Stimulated activated CD4-positive, alpha-beta T cell treated with anti-CD3 and anti-CD28 coated beads, Interleukin-15, amount 100 ng/mL, for 24 hours (primary cell): ENCODE measurements around the gene TSHZ2.

Source experiments
- DNase-seq: peaks from one replicate; pipeline ENCODE4 v3.0.0-alpha.2; 2020

TSHZ2 gene

GRCh38 chr20:53091789-53092188 is 119.6 kb downstream of the TSHZ2 start:
- DNase-seq, result no peak

DNA sequence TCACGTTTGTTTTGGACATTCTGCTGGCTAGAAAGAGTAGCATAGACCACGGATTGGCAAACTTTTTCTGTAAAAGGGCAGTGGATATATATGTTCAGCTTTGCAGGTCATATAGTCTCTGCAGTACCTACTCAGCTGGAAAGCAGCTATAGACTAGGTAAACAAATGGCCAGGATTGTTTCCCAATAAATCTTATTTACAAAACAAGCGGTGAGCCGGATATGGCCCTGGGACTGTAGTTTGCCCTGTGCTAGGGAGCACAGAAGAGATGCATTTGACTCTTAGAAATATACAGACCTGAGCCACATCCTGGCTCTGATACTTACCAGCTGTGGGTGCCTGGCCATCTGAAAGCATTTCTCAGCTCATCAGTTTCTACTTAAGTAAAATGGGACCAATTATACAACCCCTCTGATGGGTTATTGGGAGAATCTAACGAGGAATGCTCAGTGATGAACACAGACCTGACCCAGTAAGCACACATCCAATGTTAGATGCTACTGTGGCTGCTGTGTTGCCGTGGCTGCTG is 120.7 kb downstream of the TSHZ2 start:
- DNase-seq, result no peak

- DNase-seq, result no peak
Observed at GRCh38 chr20:53097371-53097770, 125.2 kb downstream of the TSHZ2 start.

DNA sequence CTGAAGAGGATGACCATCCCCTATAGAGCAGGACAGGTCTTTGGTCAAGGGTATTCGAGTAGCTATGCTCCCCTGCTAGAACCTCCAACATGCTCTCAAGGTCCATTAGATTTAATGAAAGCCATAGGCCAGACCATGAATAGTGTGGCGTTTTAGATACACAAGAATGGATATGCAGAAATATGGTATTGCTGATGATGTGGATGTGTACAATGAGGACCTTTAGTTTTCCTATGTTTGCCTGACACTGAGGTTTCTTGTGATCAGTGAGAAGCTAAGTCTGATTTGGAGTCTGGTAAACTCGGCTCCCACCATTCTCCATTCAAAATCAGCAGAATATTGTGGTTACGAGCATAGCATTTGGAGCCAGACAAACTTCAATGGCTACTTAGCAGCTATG is 125.6 kb downstream of the TSHZ2 start:
- DNase-seq, result no peak

- DNase-seq, result no peak
Observed at GRCh38 chr20:53098621-53099020, 126.5 kb downstream of the TSHZ2 start.

DNA sequence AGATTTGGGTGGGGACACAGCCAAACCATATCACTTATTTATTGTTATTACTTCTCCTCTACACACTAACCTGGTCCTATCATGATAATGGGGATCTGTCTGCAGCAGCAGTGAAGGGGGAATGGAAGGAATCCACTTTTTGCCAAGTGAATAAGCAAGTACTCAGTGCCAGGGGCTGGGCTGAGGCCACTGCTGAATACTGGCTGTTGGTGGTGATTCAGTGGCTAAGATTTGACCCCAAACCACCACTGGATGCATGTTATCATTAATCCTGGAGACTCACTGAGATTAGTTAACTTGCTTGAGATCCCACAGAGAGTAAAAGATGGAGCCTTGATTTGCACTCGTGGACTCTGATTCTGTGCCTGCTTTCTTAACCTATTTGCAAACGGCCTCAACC is 127.7 kb downstream of the TSHZ2 start:
- DNase-seq, result no peak

DNA sequence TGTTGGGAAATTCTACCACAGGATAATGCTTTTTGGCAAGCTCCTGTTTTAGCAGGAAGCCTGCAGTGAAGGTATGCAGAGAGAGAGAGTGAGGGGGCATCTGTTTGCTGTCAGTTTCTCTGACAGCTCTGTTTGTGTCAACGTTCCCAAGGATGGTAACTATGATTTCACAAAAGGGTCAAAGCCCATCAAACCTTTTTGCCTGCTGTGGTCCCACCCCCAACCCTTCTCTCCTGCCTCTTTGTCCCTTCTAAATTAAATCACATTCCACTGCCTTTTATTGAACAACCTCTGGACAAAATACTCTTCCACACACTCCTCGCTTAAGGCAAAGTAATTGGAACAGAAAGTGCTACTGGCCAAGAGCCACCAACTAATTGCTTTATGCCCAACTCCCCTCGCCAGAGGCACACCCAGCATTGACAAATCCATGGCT is 128.3 kb downstream of the TSHZ2 start:
- DNase-seq, result no peak

- no peak for DNase-seq
Observed at GRCh38 chr20:53101992-53102760, 130.0 kb downstream of the TSHZ2 start.

DNA sequence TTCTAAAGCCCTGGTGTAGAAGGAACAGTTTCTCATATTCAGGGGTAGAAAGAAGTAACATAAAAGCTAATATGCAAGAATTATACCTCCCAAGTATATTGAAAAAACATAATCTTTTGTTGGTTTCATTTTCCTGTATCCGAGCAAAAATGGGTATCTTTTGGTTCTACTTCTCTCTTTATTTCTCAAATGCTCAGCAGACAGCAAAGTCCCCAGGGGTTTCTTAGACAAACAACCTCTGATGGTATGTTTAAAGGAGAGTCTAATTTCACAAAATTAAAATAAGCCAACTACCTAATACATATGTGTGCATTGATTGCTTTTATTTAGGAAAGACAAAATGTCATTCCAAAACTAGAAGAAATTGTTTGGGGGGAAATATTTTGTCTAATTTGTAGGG is 131.0 kb downstream of the TSHZ2 start:
- DNase-seq, result no peak

GRCh38 chr20:53104884-53105283 is 132.7 kb downstream of the TSHZ2 start:
- DNase-seq, result no peak

GRCh38 chr20:53116733-53117132 is 144.6 kb downstream of the TSHZ2 start:
- no peak for DNase-seq

DNA sequence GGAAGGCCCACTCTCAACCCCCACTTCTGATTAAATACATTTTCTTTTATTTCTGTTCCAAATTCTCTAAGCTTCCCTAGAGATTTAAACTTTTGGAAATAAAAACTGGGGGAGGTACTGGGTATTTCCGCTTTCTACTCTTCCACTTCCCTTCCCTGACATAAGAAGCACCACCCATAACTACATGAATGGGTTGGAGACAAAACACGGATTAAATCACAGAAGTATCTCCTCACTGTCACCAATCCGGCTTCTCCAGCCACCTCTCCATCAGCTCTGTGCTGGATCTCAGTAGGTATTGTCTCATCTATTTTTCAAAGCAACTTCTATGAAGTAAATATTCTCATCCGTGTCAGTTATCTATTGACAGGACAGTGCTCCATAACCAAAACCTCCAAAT is 150.7 kb downstream of the TSHZ2 start:
- DNase-seq, result no peak

GRCh38 chr20:53124075-53124551 is 152.0 kb downstream of the TSHZ2 start:
- DNase-seq, result no peak

DNA sequence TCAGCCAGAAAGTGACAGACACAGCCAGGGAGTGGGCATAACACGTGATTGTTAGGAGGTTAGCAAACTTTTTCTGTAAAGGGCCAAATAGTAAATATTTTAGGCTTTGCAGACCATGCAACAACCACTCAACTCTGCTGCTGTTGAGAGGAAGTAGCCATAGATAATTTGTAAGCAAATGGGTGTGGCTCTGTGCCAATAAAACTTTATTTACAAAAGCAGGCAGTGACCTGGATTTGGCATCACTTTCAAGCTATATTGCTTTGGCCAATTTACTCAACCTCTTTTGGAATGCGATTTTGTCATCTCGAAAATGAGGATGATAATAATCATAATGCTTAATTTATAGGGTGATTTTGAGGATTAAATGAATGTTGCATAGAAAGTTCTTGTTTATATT is 152.6 kb downstream of the TSHZ2 start:
- DNase-seq, result no peak

DNA sequence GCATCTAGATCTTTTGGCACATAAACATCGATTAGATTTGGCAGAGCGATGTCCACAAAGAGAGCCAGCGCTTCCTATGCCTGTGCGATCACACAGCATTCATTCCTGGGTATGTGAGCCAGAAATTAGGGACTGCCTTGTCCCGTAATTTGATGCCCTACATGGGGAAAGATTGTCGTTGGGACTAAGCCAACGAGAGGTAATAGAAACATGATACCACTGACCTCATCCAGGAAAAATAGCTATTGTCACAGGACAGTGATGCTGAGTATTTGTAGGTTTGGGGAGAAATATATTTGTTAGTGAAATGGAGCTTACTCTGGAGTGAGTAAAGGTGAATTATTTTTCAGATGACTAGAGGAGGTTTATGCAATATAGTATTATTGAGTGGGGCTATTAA is 154.0 kb downstream of the TSHZ2 start:
- DNase-seq, result no peak

GRCh38 chr20:53127027-53127426 is 154.9 kb downstream of the TSHZ2 start:
- no peak for DNase-seq

GRCh38 chr20:53128004-53128403 is 155.8 kb downstream of the TSHZ2 start:
- DNase-seq, result no peak

DNA sequence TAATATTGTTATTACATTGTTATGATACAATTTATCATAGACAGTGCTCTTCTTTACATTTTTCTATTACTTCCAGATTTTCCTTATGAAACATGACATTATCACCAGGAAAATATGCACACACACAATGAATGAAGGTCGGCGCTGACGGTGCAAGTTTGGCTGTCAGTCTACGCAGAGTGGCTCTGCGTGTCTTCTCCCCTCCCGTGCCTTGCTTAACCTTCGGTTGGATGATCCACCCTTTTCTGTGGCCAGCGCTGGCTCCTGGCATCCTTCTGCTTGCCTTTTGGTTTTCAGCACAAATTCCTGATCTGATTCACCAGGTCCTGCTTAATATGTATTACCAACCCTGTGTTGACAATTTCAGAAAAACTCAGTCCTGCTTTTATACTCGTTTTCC is 157.4 kb downstream of the TSHZ2 start:
- no peak for DNase-seq

GRCh38 chr20:53130795-53131194 is 158.6 kb downstream of the TSHZ2 start:
- no peak for DNase-seq

DNA sequence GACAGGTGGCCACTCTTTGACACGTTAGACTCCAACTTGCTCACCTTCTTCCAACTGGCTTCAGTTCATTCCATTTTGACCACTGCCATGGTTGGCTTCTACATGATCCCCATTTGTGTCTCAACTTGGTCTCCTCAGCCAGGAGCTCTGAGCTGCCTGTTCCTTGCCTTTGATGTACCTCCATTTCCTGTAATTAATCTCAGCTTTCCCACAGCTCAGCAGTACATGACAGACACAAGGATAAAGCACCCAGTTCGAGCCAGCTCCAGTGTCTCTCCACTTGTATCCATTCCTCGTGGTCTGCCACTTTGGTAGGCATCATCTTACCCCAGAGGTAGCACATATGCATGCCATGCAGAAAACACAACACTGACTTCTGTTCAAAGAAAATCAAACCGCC is 161.0 kb downstream of the TSHZ2 start:
- no peak for DNase-seq

- no peak for DNase-seq
Observed at GRCh38 chr20:53133628-53134027, 161.5 kb downstream of the TSHZ2 start.

- no peak for DNase-seq
Observed at GRCh38 chr20:53136473-53136872, 164.3 kb downstream of the TSHZ2 start.

DNA sequence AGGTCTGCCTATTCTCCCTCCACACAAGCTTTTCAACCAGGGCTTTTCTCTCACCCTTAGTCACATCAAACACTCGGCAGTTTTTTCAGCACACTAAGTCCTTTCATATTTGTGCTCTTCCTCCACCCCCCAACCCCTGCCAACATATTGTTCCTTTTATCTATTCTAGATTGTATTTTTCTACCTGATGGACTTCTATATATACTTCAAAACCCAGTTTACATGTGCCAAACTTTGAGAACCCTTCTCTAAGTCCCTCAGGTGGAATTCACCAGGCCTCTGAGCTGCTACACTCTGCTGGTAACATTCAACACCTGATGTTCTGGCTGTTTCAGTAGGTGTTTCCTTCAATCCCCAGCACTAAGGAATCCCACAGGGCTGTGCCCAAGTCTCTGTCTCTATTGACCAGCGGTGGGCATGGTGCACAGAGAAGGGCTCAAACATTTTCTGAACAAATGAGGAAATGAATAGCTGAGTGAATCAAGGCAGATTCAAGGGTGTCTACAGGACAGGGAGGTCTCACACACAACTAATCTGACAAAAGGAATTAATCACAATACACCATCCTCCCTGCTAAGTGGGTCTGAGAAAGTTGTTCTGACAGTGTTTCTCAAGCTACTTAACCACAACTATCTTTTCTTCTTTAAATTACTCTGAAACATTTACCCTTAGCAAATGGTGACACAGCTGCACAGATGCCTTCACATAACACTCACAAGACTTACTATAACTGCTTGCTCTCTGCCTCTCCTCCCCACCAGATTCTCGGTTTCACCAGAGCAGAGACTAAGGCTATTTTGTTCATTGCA is 166.5 kb downstream of the TSHZ2 start:
- peak; percentile 26 for DNase-seq
